ENCODE measurements around the gene NPY5R.

DNA sequence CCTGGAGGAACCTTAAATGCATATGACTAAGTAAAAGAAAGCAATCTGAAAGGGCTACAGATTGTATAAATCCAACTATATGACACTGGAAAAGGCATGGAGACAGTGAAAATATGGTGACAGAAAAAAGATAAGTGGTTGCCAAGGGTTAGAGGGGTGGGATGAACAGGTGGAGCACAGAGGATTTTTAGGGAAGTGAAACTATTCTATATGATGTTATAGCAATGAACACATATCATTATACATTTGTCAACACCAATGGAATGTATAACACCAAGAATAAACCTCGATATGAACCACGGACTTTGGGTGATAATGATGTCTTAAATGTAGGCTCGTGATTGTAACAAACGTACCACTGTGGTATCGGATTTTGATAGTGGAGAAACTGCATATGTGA is 40.7 kb downstream of the NPY5R start:
- TF ChIP-seq, protein P1, sequence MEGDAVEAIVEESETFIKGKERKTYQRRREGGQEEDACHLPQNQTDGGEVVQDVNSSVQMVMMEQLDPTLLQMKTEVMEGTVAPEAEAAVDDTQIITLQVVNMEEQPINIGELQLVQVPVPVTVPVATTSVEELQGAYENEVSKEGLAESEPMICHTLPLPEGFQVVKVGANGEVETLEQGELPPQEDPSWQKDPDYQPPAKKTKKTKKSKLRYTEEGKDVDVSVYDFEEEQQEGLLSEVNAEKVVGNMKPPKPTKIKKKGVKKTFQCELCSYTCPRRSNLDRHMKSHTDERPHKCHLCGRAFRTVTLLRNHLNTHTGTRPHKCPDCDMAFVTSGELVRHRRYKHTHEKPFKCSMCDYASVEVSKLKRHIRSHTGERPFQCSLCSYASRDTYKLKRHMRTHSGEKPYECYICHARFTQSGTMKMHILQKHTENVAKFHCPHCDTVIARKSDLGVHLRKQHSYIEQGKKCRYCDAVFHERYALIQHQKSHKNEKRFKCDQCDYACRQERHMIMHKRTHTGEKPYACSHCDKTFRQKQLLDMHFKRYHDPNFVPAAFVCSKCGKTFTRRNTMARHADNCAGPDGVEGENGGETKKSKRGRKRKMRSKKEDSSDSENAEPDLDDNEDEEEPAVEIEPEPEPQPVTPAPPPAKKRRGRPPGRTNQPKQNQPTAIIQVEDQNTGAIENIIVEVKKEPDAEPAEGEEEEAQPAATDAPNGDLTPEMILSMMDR (IDR thresholded peaks at IDR 0.05; ENCODE audit: poor library complexity, severe bottlenecking): no peak
- TF ChIP-seq POLR2AphosphoS5 (IDR thresholded peaks at IDR 0.05): no peak
- no peak for TF ChIP-seq RAD21 (conservative IDR thresholded peaks at IDR 0.05)
- no peak for TF ChIP-seq EP300 (conservative IDR thresholded peaks at IDR 0.05; ENCODE audit: poor library complexity, severe bottlenecking)
- TF ChIP-seq TAF1 (IDR thresholded peaks at IDR 0.05; ENCODE audit: low read depth): no peak
- TF ChIP-seq, protein P2, sequence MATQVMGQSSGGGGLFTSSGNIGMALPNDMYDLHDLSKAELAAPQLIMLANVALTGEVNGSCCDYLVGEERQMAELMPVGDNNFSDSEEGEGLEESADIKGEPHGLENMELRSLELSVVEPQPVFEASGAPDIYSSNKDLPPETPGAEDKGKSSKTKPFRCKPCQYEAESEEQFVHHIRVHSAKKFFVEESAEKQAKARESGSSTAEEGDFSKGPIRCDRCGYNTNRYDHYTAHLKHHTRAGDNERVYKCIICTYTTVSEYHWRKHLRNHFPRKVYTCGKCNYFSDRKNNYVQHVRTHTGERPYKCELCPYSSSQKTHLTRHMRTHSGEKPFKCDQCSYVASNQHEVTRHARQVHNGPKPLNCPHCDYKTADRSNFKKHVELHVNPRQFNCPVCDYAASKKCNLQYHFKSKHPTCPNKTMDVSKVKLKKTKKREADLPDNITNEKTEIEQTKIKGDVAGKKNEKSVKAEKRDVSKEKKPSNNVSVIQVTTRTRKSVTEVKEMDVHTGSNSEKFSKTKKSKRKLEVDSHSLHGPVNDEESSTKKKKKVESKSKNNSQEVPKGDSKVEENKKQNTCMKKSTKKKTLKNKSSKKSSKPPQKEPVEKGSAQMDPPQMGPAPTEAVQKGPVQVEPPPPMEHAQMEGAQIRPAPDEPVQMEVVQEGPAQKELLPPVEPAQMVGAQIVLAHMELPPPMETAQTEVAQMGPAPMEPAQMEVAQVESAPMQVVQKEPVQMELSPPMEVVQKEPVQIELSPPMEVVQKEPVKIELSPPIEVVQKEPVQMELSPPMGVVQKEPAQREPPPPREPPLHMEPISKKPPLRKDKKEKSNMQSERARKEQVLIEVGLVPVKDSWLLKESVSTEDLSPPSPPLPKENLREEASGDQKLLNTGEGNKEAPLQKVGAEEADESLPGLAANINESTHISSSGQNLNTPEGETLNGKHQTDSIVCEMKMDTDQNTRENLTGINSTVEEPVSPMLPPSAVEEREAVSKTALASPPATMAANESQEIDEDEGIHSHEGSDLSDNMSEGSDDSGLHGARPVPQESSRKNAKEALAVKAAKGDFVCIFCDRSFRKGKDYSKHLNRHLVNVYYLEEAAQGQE (IDR thresholded peaks at IDR 0.05; ENCODE audit: borderline replicate concordance): no peak
- no peak for TF ChIP-seq EZH2 (IDR thresholded peaks at IDR 0.05; ENCODE audit: borderline replicate concordance, insufficient read depth, low read length, poor library complexity, severe bottlenecking)
- TF ChIP-seq MXI1 (conservative IDR thresholded peaks at IDR 0.05; ENCODE audit: poor library complexity, severe bottlenecking): no peak
- TF ChIP-seq SMC3 (conservative IDR thresholded peaks at IDR 0.05; ENCODE audit: poor library complexity): no peak

Measured in neural cell (in vitro differentiated cells).